H9 (cell line): ENCODE measurements around the gene RNF141. TPM values are rescaled to one million over a fixed set of nuclear protein-coding genes. Genes with fewer than 3 reads are reported as not detected.

Source experiments
- DNase-seq: peaks from one replicate; pipeline ENCODE4 v3.0.0-alpha.2; 2017
- H2AFZ ChIP-seq: one replicate; pipeline ENCODE4 v1.6.1; 2013; ENCODE audit warnings: mild to moderate bottlenecking, low read length, control low read depth, moderate library complexity
- H2AK5ac ChIP-seq: 2 replicates; pipeline ENCODE4 v1.6.1; 2013; ENCODE audit warnings: low read length, control low read depth, mixed read lengths; ENCODE audit not compliant: insufficient read length
- H2BK120ac ChIP-seq: one replicate; pipeline ENCODE4 v1.6.1; 2013; ENCODE audit warnings: low read depth, mild to moderate bottlenecking, low read length, control low read depth, inconsistent platforms; ENCODE audit not compliant: poor library complexity, severe bottlenecking
- H2BK12ac ChIP-seq: 2 replicates; pipeline ENCODE4 v1.6.1; 2013; ENCODE audit warnings: low read length, control low read depth, mixed read lengths, low read depth; ENCODE audit not compliant: insufficient read length
- H2BK15ac ChIP-seq: 2 replicates; pipeline ENCODE4 v1.6.1; 2013; ENCODE audit warnings: low read depth, low read length, control low read depth
- H2BK20ac ChIP-seq: one replicate; pipeline ENCODE4 v1.6.1; 2013; ENCODE audit warnings: low read depth, mild to moderate bottlenecking, low read length, control low read depth, inconsistent platforms; ENCODE audit not compliant: poor library complexity, severe bottlenecking
- H2BK5ac ChIP-seq: 2 replicates; pipeline ENCODE4 v1.6.1; 2013; ENCODE audit warnings: low read length, control low read depth, mixed read lengths; ENCODE audit not compliant: insufficient read length
- H3K14ac ChIP-seq: 2 replicates; pipeline ENCODE4 v1.6.1; 2013; ENCODE audit warnings: low read length, control low read depth; ENCODE audit not compliant: insufficient read depth
- H3K18ac ChIP-seq: 2 replicates; pipeline ENCODE4 v1.6.1; 2013; ENCODE audit warnings: low read depth, mild to moderate bottlenecking, mixed read lengths, low read length, control low read depth; ENCODE audit not compliant: insufficient read length
- H3K23ac ChIP-seq: 2 replicates; pipeline ENCODE4 v1.6.1; 2013; ENCODE audit warnings: low read length, control low read depth, mixed read lengths, low read depth; ENCODE audit not compliant: insufficient read length
- H3K23me2 ChIP-seq: 2 replicates; pipeline ENCODE4 v1.6.1; 2013; ENCODE audit warnings: low read depth, mild to moderate bottlenecking, mixed read lengths, low read length, control low read depth; ENCODE audit not compliant: insufficient read length, poor library complexity, severe bottlenecking
- H3K27ac ChIP-seq: 2 replicates; pipeline ENCODE4 v1.5.1; 2013; ENCODE audit warnings: low read length, control low read depth, mixed read lengths, low read depth; ENCODE audit not compliant: insufficient read length
- H3K27me3 ChIP-seq: 2 replicates; pipeline ENCODE4 v1.6.1; 2013; ENCODE audit warnings: low read length, control low read depth, inconsistent platforms; ENCODE audit not compliant: insufficient read depth
- H3K4ac ChIP-seq: 2 replicates; pipeline ENCODE4 v1.6.1; 2013; ENCODE audit warnings: low read depth, mild to moderate bottlenecking, control low read depth, inconsistent platforms, low read length, moderate library complexity
- H3K4me1 ChIP-seq: 2 replicates; pipeline ENCODE4 v1.6.1; 2013; ENCODE audit warnings: low read length, control low read depth, inconsistent platforms; ENCODE audit not compliant: insufficient read depth
- H3K4me2 ChIP-seq: 2 replicates; pipeline ENCODE4 v1.6.1; 2013; ENCODE audit warnings: low read length, control low read depth, mixed read lengths; ENCODE audit not compliant: insufficient read length, insufficient read depth
- H3K56ac ChIP-seq: 2 replicates; pipeline ENCODE4 v1.6.1; 2013; ENCODE audit warnings: low read depth, mild to moderate bottlenecking, mixed read lengths, low read length, control low read depth; ENCODE audit not compliant: insufficient read length
- H3K79me1 ChIP-seq: 2 replicates; pipeline ENCODE4 v1.6.1; 2013; ENCODE audit warnings: low read depth, mild to moderate bottlenecking, moderate library complexity, low read length, control low read depth, inconsistent platforms; ENCODE audit not compliant: insufficient read depth, poor library complexity, severe bottlenecking
- H3K79me2 ChIP-seq: 2 replicates; pipeline ENCODE4 v1.6.1; 2013; ENCODE audit warnings: low read length, control low read depth, inconsistent platforms; ENCODE audit not compliant: insufficient read depth
- H3K9ac ChIP-seq: 2 replicates; pipeline ENCODE4 v1.6.1; 2013; ENCODE audit warnings: low read length, control low read depth, mixed read lengths; ENCODE audit not compliant: insufficient read length; ENCODE audit errors: extremely low read depth
- H3K9me3 ChIP-seq: one replicate; pipeline ENCODE4 v1.6.1; 2013; ENCODE audit warnings: low read depth, low read length, inconsistent platforms; ENCODE audit not compliant: control insufficient read depth
- H3T11ph ChIP-seq: one replicate; pipeline ENCODE4 v1.6.1; 2013; ENCODE audit warnings: mild to moderate bottlenecking, low read length, control low read depth, inconsistent platforms
- H4K20me1 ChIP-seq: one replicate; pipeline ENCODE4 v1.6.1; 2013; ENCODE audit not compliant: control insufficient read depth, insufficient read length, insufficient read depth
- H4K5ac ChIP-seq: 2 replicates; pipeline ENCODE4 v1.6.1; 2013; ENCODE audit warnings: low read depth, mild to moderate bottlenecking, mixed read lengths, low read length, control low read depth; ENCODE audit not compliant: insufficient read length
- H4K8ac ChIP-seq: replicated peaks from 2 replicates; pipeline ENCODE4 v1.6.1; 2013; ENCODE audit warnings: low read length, control low read depth, mixed read lengths, low read depth; ENCODE audit not compliant: insufficient read length
- H4K91ac ChIP-seq: 2 replicates; pipeline ENCODE4 v1.6.1; 2013; ENCODE audit warnings: low read depth, mild to moderate bottlenecking, moderate library complexity, mixed read lengths, low read length, control low read depth; ENCODE audit not compliant: insufficient read length
- H3K27ac Mint-ChIP-seq, 3 experiments: 2 replicates in 2 of 3; 3 replicates in 1 of 3; pipeline ENCODE4 v1.8.0; 2020 to 2021; ENCODE audit warnings: mixed read lengths in 3 of 3, mild to moderate bottlenecking in 1 of 3, moderate library complexity in 1 of 3
- H3K27me3 Mint-ChIP-seq: 2 replicates; pipeline ENCODE4 v1.8.0; 2021; ENCODE audit warnings: low read depth, mild to moderate bottlenecking, moderate library complexity, mixed read lengths
- H3K36me3 Mint-ChIP-seq, 3 experiments: 2 replicates in 2 of 3; 3 replicates in 1 of 3; pipeline ENCODE4 v1.8.0; 2020 to 2021; ENCODE audit warnings: low read depth in 3 of 3, mixed read lengths in 3 of 3; ENCODE audit not compliant: insufficient read depth in 1 of 3
- H3K4me1 Mint-ChIP-seq, 2 experiments: 2 replicates each; pipeline ENCODE4 v1.8.0; 2020; ENCODE audit warnings: mixed read lengths in 2 of 2
- H3K4me3 Mint-ChIP-seq, 2 experiments: 2 replicates in 1 of 2; 3 replicates in 1 of 2; pipeline ENCODE4 v1.8.0; 2020 to 2021; ENCODE audit warnings: mild to moderate bottlenecking in 2 of 2, mixed read lengths in 2 of 2, moderate library complexity in 1 of 2
- H3K9me3 Mint-ChIP-seq, 2 experiments: 2 replicates in 1 of 2; 3 replicates in 1 of 2; pipeline ENCODE4 v1.8.0; 2020; ENCODE audit warnings: mild to moderate bottlenecking in 2 of 2, mixed read lengths in 2 of 2, moderate library complexity in 1 of 2
- CTCF ChIP-seq: fragments of 200-600 bp; sonication (generic); conservative IDR thresholded peaks from 3 replicates; pipeline ENCODE4 v1.8.0; 2021; ENCODE audit warnings: antibody characterized with exemption, mild to moderate bottlenecking
- WGBS: extraction: QIAGEN DNeasy Blood & Tissue Kit; methylation state at CpG from one replicate; pipeline ENCODE4 v1.1.7; 2013; ENCODE audit warnings: missing lambda C conversion rate, low lambda C conversion rate, mixed read lengths; ENCODE audit not compliant: insufficient read length; ENCODE audit errors: extremely low coverage; 5-methylcytosine and 5-hydroxymethylcytosine counted together
- total RNA-seq: library from RNA; stranded (reverse); gene quantifications from 2 replicates; pipeline ENCODE4 v1.2.1, GENCODE V29; 2021

RNF141 gene
- total RNA-seq, 1 experiment from 2014 or later: 24.7 TPM

GRCh38 chr11:10505278-10506007 lies 35.5 kb downstream of the RNF141 start:
- no peak overlapping the region for H2BK20ac ChIP-seq
- no peak overlapping the region for H3K4ac ChIP-seq
- H3K36me3 Mint-ChIP-seq: peaks cover 1 to 5% (median 3%) of the 10 kb centered on the region in 3 experiments; a peak in 4 of 7 replicates
- no peak overlapping the region for H3K4me3 Mint-ChIP-seq
- H3K79me2 ChIP-seq: no peaks in the 10 kb centered on the region
- H3K27me3 ChIP-seq: no peaks in the 10 kb centered on the region
- H2BK5ac ChIP-seq: no peak overlapping the region
- H3K27ac ChIP-seq: no peak overlapping the region
- H3K23ac ChIP-seq: no peak overlapping the region
- no peaks in the 10 kb centered on the region for H3K79me1 ChIP-seq
- no peak for DNase-seq
- no peak overlapping the region for H2BK15ac ChIP-seq
- H3K56ac ChIP-seq: no peak overlapping the region
- no peak overlapping the region for H3K9ac ChIP-seq
- no peaks in the 10 kb centered on the region for H3K9me3 Mint-ChIP-seq
- no peaks in the 10 kb centered on the region for H4K20me1 ChIP-seq
- H4K5ac ChIP-seq: no peak overlapping the region
- no CpG with 5 or more reads among the region's 6 CpGs for WGBS
- no peak overlapping the region for H3T11ph ChIP-seq
- no peak overlapping the region for H4K8ac ChIP-seq
- H3K9me3 ChIP-seq: no peaks in the 10 kb centered on the region
- H3K4me1 Mint-ChIP-seq: peaks cover 8 to 9% of the 10 kb centered on the region in 2 experiments
- H2BK12ac ChIP-seq: no peak overlapping the region
- H2BK120ac ChIP-seq: no peak overlapping the region
- H2AK5ac ChIP-seq: no peak overlapping the region
- H3K14ac ChIP-seq: no peak overlapping the region
- no peaks in the 10 kb centered on the region for H3K23me2 ChIP-seq
- peak overlapping the region in 1 of 3 experiments; percentile 60; a peak in 1 of 7 replicates for H3K27ac Mint-ChIP-seq
- H4K91ac ChIP-seq: no peak overlapping the region
- TF ChIP-seq CTCF: no peak
- H3K18ac ChIP-seq: no peak overlapping the region
- no peaks in the 10 kb centered on the region for H3K27me3 Mint-ChIP-seq
- H2AFZ ChIP-seq: no peak overlapping the region
- no peak overlapping the region for H3K4me2 ChIP-seq
- 0 out of 2 replicates have a peak, but pooled peaks cover 2% of the 10 kb centered on the region for H3K4me1 ChIP-seq
